Epithelial cell of proximal tubule (primary cell): ENCODE measurements around the gene MGST3. TPM values are rescaled to one million over a fixed set of nuclear protein-coding genes. Genes with fewer than 3 reads are reported as not detected.

Experiments used
- DNase-seq: peaks from one replicate; pipeline ENCODE4 v3.0.0-alpha.2; 2011; ENCODE audit warnings: low read depth
- H3K4me3 ChIP-seq: 2 replicates; pipeline ENCODE4 v1.5.1; 2011; ENCODE audit warnings: low read depth, mild to moderate bottlenecking, low read length
- CTCF ChIP-seq: conservative IDR thresholded peaks from 2 replicates; pipeline ENCODE4 v1.5.1; 2012; ENCODE audit warnings: low read depth, mild to moderate bottlenecking, low read length
- total RNA-seq: library from RNA; depleted of rRNA; stranded (reverse); fragments of >200 nt; gene quantifications from 2 replicates; pipeline ENCODE4 v1.2.3, GENCODE V29; 2015

The MGST3 gene
- total RNA-seq, 1 donor from 2014 or later = 227 TPM

DNA sequence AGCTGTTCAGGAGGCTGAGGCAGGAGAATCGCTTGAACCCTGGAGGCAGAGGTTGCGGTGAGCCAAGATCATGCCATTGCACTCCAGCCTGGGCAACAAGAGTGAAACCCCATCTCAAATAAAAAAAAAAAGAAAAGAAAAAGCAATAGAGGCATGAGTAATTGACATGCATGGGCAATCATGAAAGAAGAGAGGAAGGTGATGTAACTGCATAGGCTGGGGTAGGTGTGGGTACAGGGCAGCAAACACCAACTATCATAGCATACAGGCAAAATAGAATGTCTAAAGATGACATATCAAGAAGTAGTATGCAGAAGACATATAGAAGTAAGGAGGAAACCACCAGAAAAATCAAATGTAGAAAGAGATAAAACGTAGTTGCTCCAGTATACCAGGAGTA is 19.0 kb upstream of the MGST3 start:
- H3K4me3 ChIP-seq = no peak overlapping the region
- DNase-seq = no peak
- TF ChIP-seq CTCF = no peak

DNA sequence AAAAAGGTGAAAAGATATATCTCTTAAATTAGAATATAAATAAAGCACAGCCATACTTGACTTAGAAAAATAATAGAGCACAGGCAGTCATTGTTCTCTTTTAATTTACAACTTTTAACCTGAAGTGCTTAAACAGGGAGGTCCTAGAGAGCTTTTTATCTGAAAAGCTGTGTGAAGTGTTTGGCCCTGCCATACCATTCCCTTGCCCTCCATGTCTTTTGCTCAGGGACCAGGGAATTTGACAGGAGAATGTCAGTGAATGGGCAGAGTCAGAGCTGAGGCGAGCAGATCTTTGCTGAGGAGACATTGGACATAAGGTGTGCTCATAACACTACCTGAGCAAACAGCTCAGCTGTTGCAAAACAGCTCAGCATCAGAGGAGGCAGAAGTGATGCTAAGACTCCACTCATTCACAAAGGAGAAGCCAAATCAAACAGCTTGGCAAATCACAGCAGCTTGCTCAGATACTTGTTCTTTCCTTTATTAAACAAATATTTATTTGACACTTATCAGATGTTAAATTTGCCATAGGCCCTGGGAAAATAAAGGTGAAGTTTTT is 14.9 kb upstream of the MGST3 start:
- no peak overlapping the region for H3K4me3 ChIP-seq
- DNase-seq = no peak
- no peak for TF ChIP-seq CTCF

DNA sequence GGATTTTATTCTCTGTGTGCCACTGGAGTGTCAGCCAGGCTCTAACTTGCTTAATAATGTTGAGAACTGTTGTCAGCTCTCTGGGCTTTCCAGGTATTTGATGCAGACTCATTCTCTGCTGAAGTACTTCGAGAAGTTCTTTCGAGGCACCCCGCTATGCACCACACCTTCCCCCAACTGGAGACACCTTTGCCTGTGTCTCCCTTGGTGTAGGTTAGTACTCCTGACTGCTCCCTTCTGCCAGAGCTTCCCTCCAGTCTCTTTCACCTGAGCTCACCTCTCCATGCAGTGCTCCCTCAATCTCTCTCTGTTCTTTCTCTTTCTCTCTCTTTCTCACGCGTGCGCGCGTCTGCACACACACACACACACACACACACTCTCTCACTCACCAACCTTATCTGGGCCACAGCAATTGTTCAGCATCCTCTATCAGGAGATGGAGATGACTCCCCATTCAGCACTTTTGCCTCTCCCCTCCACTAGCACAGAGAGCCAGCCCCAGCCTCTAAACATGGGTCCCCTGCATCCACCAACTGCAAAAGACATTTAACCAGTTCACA is 14.0 kb upstream of the MGST3 start:
- TF ChIP-seq CTCF = no peak
- no peak for DNase-seq
- no peak overlapping the region for H3K4me3 ChIP-seq

- DNase-seq = no peak
- no peak overlapping the region for H3K4me3 ChIP-seq
- TF ChIP-seq CTCF = no peak
Observed at GRCh38 chr1:165619647-165620151, 11.3 kb upstream of the MGST3 start.

GRCh38 chr1:165623624-165624023 is 7.4 kb upstream of the MGST3 start:
- DNase-seq = no peak
- H3K4me3 ChIP-seq = no peak overlapping the region
- TF ChIP-seq CTCF = no peak

DNA sequence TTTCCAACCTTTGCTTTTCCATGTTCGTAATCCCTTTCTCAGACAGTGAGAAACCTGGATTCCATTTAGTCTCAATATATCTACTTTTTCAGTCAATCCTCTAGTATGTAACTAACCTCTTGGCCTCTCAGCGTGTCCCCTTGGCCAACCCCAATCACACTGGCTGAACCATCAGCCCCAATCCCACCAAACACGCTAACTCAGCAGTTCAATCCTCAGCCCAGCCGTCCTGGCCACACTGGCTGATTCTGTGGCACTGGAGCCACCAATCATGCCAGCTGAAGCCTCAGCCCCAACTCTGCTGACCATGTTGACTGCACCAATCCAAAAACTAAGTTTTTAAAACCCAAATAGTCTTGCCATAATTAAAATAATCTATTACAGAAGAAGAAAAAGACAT is 6.6 kb upstream of the MGST3 start:
- no peak for DNase-seq
- no peak overlapping the region for H3K4me3 ChIP-seq
- TF ChIP-seq CTCF = no peak

DNA sequence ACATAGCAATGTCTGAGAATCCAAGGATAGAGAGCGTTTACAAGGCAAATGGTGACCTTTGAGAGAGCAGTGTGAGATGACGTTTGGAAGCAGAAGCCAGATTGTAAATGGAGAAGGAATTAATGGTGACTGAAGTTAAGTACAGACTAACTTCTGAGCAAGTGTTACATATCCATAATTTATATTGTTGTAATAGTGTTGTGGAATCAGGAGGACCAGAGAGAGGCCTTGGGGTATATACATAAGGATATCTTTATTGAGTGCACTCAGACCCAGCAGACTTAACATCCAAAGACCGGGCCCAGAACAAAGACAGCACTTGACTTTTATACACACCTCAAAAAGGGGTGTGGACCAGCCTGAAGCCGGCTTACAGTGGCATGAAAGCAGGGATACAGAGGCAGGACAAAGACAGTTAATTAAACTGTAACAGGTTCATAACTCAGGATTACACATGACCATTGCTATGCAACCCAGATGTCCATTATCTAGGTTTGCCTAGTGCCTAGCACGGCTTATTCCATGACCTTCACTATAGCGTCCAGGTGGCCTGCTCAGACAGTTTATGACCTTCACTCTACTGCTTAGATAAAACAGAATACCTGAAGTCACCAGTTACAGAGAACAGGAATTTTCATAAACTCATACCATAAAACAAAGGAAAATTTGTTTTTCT is 2.7 kb upstream of the MGST3 start:
- no peak for DNase-seq
- H3K4me3 ChIP-seq = no peak overlapping the region
- TF ChIP-seq CTCF = no peak
